CD8-positive, alpha-beta memory T cell (primary cell): ENCODE results near the gene SYCN. TPM values are rescaled to one million over a fixed set of nuclear protein-coding genes. Genes with fewer than 3 reads are reported as not detected.
A peak's percentile ranks its signal among the peaks of the same experiment; 100 is the strongest.

ENCODE experiments used
- CTCF ChIA-PET: fragments of 350-600 bp; sonication (Branson Sonifier 250); formaldehyde crosslinking; loops from one replicate; lab custom pipeline; 2021; ENCODE audit warnings: antibody characterized with exemption; lab: Charles Lee
- POLR2A ChIA-PET: fragments of 350-600 bp; sonication (Branson Sonifier 250); formaldehyde crosslinking; loops from one replicate; lab custom pipeline; 2021; ENCODE audit warnings: antibody characterized with exemption; lab: Charles Lee
- DNase-seq, 5 donors: peaks; one replicate each; pipeline versions ENCODE4 v3.0.0 to v3.0.0-alpha.2; 2020 to 2022; ENCODE audit warnings: mixed read lengths in 1 of 5
- H3K27ac ChIP-seq: one replicate; pipeline ENCODE4 v1.7.0; 2013; ENCODE audit warnings: low read depth, mild to moderate bottlenecking, low read length, moderate library complexity
- H3K27me3 ChIP-seq: 2 replicates; pipeline ENCODE4 v1.7.0; 2013; ENCODE audit warnings: low read length, mild to moderate bottlenecking; ENCODE audit not compliant: insufficient read depth, poor library complexity, severe bottlenecking
- H3K36me3 ChIP-seq: 2 replicates; pipeline ENCODE4 v1.7.0; 2013; ENCODE audit warnings: mild to moderate bottlenecking, low read length, moderate library complexity; ENCODE audit not compliant: insufficient read depth
- H3K4me1 ChIP-seq: 2 replicates; pipeline ENCODE4 v1.7.0; 2013; ENCODE audit warnings: mild to moderate bottlenecking, low read length, moderate library complexity; ENCODE audit not compliant: insufficient read depth
- H3K4me3 ChIP-seq: 2 replicates; pipeline ENCODE4 v1.7.0; 2013; ENCODE audit warnings: mild to moderate bottlenecking, low read length
- H3K9me3 ChIP-seq: 2 replicates; pipeline ENCODE4 v1.7.0; 2013; ENCODE audit warnings: mild to moderate bottlenecking, low read length
- H3K27ac Mint-ChIP-seq, 8 donors: one replicate each; pipeline ENCODE4 v1.8.0; 2020 to 2021; ENCODE audit warnings: mixed read lengths in 8 of 8, mild to moderate bottlenecking in 6 of 8, inconsistent platforms in 3 of 8, moderate library complexity in 3 of 8
- H3K27me3 Mint-ChIP-seq, 2 donors: one replicate each; pipeline ENCODE4 v1.8.0; 2020 to 2021; ENCODE audit warnings: mixed read lengths in 2 of 2, mild to moderate bottlenecking in 1 of 2, moderate library complexity in 1 of 2
- H3K36me3 Mint-ChIP-seq, 3 donors: one replicate each; pipeline ENCODE4 v1.8.0; 2020 to 2021; ENCODE audit warnings: mixed read lengths in 3 of 3, inconsistent platforms in 1 of 3, mild to moderate bottlenecking in 1 of 3
- H3K4me1 Mint-ChIP-seq, 3 donors: one replicate each; pipeline ENCODE4 v1.8.0; 2020 to 2021; ENCODE audit warnings: mixed read lengths in 3 of 3, inconsistent platforms in 1 of 3, mild to moderate bottlenecking in 1 of 3
- H3K4me3 Mint-ChIP-seq, 7 donors: one replicate each; pipeline ENCODE4 v1.8.0; 2020 to 2021; ENCODE audit warnings: mixed read lengths in 7 of 7, mild to moderate bottlenecking in 6 of 7, moderate library complexity in 4 of 7, inconsistent platforms in 2 of 7
- H3K9me3 Mint-ChIP-seq, 5 donors: one replicate each; pipeline ENCODE4 v1.8.0; 2020 to 2022; ENCODE audit warnings: mixed read lengths in 5 of 5, mild to moderate bottlenecking in 3 of 5, moderate library complexity in 2 of 5, inconsistent platforms in 1 of 5
- polyA plus RNA-seq: library from polyadenylated mRNA; unstranded; fragments of 300-500 nt; fragmentation: Illumina TruSeq; gene quantifications from one replicate; pipeline ENCODE4 v1.2.3, GENCODE V29; 2021
- total RNA-seq, 2 experiments: library from RNA; stranded (reverse); gene quantifications; one replicate each; pipeline ENCODE4 v1.2.3, GENCODE V29; 2021

The SYCN gene
- total and polyA plus RNA-seq, 3 experiments from 2014 or later, result not detected

GRCh38 chr19:39196860-39197562 lies 7.1 kb downstream of the SYCN start, which contains the start of gene NCCRP1:
NCCRP1 (plus strand) TSS chr19:39196964; CDS start chr19:39196983, 19 bp downstream.
- H3K27me3 Mint-ChIP-seq, result peaks cover 49 to 72% of the 10 kb centered on the region in 2 donors
- peaks cover 19% of the 10 kb centered on the region for H3K4me1 ChIP-seq
- peak within 1 kb of the TSS in 6 of 7 donors; percentile 35 to 74 (median 66) for H3K4me3 Mint-ChIP-seq
- no peaks in the 10 kb centered on the region for H3K36me3 ChIP-seq
- no peak within 1 kb of the TSS for H3K27ac ChIP-seq
- H3K4me3 ChIP-seq, result no peak within 1 kb of the TSS
- peak within 1 kb of the TSS in 2 of 8 donors; percentile 29 to 30 for H3K27ac Mint-ChIP-seq
- no peaks in the 10 kb centered on the region for H3K9me3 ChIP-seq
- CTCF ChIA-PET, result interaction anchor here (1.4 kb wide), 1 partner anchor 562 kb away, joined by 3 read pairs; no protein-coding TSS in a partner anchor
- H3K36me3 Mint-ChIP-seq, result peaks cover 0 to 4% (median 1%) of the 10 kb centered on the region in 3 donors
- H3K27me3 ChIP-seq, result peaks cover 29% of the 10 kb centered on the region
- no peaks in the 10 kb centered on the region for H3K9me3 Mint-ChIP-seq
- DNase-seq, result no peak
- peaks cover 24 to 26% (median 24%) of the 10 kb centered on the region in 3 donors for H3K4me1 Mint-ChIP-seq
- POLR2A ChIA-PET, result no interaction called here

- Histone ChIP-seq H3K4me3 (no peak overlapping the region), H3K27me3 (peaks cover 25% of the 10 kb centered on the region)
- POLR2A ChIA-PET, result no interaction called here
Measured at GRCh38 chr19:39196320-39196719, 7.7 kb downstream of the SYCN start.

DNA sequence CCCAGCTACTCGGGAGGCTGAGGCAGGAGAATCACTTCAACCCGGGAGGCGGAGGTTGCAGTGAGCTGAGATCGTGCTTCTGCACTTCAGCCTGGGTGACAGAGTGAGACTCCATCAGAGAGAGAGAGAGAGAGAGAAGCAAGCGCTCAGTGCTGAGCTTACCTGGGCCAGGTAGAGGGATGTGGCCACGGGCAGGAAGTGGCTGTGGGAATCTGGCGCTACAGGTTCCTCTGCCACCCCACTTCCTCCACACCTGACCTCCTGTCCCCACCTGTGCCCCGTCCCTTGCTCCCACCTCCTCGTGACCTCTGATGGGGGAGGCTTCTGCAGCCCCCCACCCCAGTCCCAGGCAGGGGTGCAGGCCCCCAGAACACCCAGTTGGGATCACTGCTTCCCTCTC lies 8.3 kb downstream of the SYCN start:
- CTCF ChIA-PET, result interaction anchor here (1.4 kb wide), 1 partner anchor 561 kb away, joined by 3 read pairs; no protein-coding TSS in a partner anchor

More at GRCh38 chr19:39196320-39196719, 7.7 kb downstream of the SYCN start:
- Mint-ChIP-seq H3K27me3 (peaks cover 44 to 73% of the 10 kb centered on the region in 2 donors), H3K27ac (no peak overlapping the region), H3K36me3 (peaks cover 0 to 4% (median 1%) of the 10 kb centered on the region in 3 donors), H3K9me3 (no peaks in the 10 kb centered on the region), H3K4me3 (peak overlapping the region in 3 of 7 donors; percentile 32 to 64 (median 52)), H3K4me1 (peaks cover 24 to 26% (median 24%) of the 10 kb centered on the region in 3 donors)
- DNase-seq, result no peak
- no peaks in the 10 kb centered on the region for H3K9me3 ChIP-seq
- H3K27ac ChIP-seq, result no peak overlapping the region
- no peaks in the 10 kb centered on the region for H3K36me3 ChIP-seq
- CTCF ChIA-PET, result interaction anchor here (1.4 kb wide), 1 partner anchor 561 kb away, joined by 3 read pairs; no protein-coding TSS in a partner anchor
- peaks cover 19% of the 10 kb centered on the region for H3K4me1 ChIP-seq

DNA sequence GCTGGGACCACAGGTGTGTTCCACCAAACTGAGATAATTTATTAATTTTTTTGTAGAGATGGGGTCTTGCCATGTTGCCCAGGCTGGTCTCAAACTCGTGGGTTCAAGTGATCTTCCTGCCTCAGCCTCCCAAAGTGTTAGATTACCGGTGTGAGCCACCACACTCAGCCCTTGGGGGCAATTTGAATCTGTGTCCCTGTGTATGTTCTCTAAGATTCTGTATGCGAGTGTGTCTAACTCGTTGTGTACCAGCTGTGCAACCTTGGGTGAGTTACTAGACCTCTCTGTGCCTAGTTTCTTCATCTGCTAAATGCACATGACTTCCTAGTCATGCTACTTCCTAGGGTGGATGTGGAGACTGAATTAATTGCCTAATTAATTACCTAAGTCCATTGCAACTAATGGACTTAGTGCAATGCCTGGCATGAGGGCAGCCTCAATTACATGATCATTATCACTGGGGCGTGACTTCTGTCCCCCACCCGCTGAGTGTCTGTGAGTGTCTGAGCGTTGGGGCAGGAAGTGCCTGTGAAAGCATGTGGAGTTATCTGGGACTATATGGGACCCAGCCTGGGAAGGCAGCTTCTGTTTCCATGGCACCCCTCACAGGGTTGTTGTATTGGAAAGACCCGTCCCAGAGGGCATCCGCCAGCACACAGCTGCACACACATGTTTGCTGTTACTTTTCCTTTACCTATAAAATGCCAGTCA lies 9.1 kb downstream of the SYCN start:
- Histone ChIP-seq H3K4me1 (peaks cover 19% of the 10 kb centered on the region), H3K9me3 (no peaks in the 10 kb centered on the region), H3K27ac (no peak overlapping the region), H3K27me3 (peaks cover 23% of the 10 kb centered on the region), H3K4me3 (no peak overlapping the region), H3K36me3 (no peaks in the 10 kb centered on the region)
- peaks cover 36 to 69% of the 10 kb centered on the region in 2 donors for H3K27me3 Mint-ChIP-seq
- H3K4me3 Mint-ChIP-seq, result peak overlapping the region in 4 of 7 donors; percentile 39 to 64 (median 57)
- peaks cover 24 to 26% (median 24%) of the 10 kb centered on the region in 3 donors for H3K4me1 Mint-ChIP-seq
- CTCF ChIA-PET, result no interaction called here
- peak overlapping the region in 3 of 8 donors; percentile 50 to 83 (median 76) for H3K27ac Mint-ChIP-seq
- no peak for DNase-seq
- H3K9me3 Mint-ChIP-seq, result no peaks in the 10 kb centered on the region
- H3K36me3 Mint-ChIP-seq, result peaks cover 0 to 1% (median 0%) of the 10 kb centered on the region in 3 donors
- POLR2A ChIA-PET, result no interaction called here

More for the DNA sequence above, 8.3 kb downstream of the SYCN start:
- peaks cover 19% of the 10 kb centered on the region for H3K4me1 ChIP-seq
- H3K27me3 Mint-ChIP-seq, result peaks cover 41 to 70% of the 10 kb centered on the region in 2 donors
- peaks cover 24 to 26% (median 24%) of the 10 kb centered on the region in 3 donors for H3K4me1 Mint-ChIP-seq
- POLR2A ChIA-PET, result no interaction called here
- no peak overlapping the region for H3K4me3 ChIP-seq
- H3K27ac Mint-ChIP-seq, result peak overlapping the region in 2 of 8 donors; percentile 50 to 76
- H3K36me3 Mint-ChIP-seq, result peaks cover 0 to 3% (median 1%) of the 10 kb centered on the region in 3 donors
- DNase-seq, result peak in 1 of 5 donors; percentile 21
- no peaks in the 10 kb centered on the region for H3K9me3 ChIP-seq
- H3K27me3 ChIP-seq, result peaks cover 23% of the 10 kb centered on the region
- no peaks in the 10 kb centered on the region for H3K9me3 Mint-ChIP-seq
- no peaks in the 10 kb centered on the region for H3K36me3 ChIP-seq
- peak overlapping the region in 5 of 7 donors; percentile 39 to 64 (median 52) for H3K4me3 Mint-ChIP-seq
- H3K27ac ChIP-seq, result no peak overlapping the region

DNA sequence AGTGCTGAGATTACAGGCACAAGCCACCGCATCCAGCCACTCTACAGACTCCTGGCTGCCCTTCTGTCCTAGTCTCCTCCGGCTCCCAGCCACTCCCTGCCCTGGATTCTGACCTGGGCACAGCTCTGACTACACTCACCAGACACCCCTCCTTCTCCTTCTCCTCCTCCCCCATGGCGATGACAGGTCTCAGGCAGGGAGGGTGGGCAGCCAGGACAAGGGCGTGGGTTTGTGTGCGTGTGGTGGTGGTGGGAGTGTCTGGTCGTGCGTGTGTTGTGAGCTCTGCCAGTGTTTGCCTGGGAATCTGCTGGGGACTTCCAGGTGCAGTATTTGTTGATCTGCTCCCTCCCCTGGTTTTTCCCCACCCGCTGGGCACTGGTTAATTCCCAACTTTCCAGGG lies 10.3 kb downstream of the SYCN start:
- ChIA-PET POLR2A (no interaction called here), CTCF (no interaction called here)
- Histone ChIP-seq H3K27me3 (peaks cover 23% of the 10 kb centered on the region), H3K27ac (no peak overlapping the region), H3K4me3 (no peak overlapping the region), H3K9me3 (no peaks in the 10 kb centered on the region), H3K4me1 (peaks cover 19% of the 10 kb centered on the region), H3K36me3 (no peaks in the 10 kb centered on the region)
- H3K27ac Mint-ChIP-seq, result peak overlapping the region in 1 of 8 donors; percentile 68
- H3K36me3 Mint-ChIP-seq, result peaks cover 0 to 1% (median 0%) of the 10 kb centered on the region in 3 donors
- DNase-seq, result no peak
- H3K4me1 Mint-ChIP-seq, result peaks cover 24 to 26% (median 24%) of the 10 kb centered on the region in 3 donors
- H3K9me3 Mint-ChIP-seq, result no peaks in the 10 kb centered on the region
- peaks cover 31 to 67% of the 10 kb centered on the region in 2 donors for H3K27me3 Mint-ChIP-seq
- H3K4me3 Mint-ChIP-seq, result no peak overlapping the region

GRCh38 chr19:39192846-39193245 lies 11.2 kb downstream of the SYCN start:
- H3K27ac ChIP-seq, result no peak overlapping the region
- ChIA-PET CTCF (no interaction called here), POLR2A (no interaction called here)
- Mint-ChIP-seq H3K36me3 (peaks cover 0 to 1% (median 0%) of the 10 kb centered on the region in 3 donors), H3K9me3 (no peaks in the 10 kb centered on the region), H3K4me1 (peaks cover 24 to 26% (median 24%) of the 10 kb centered on the region in 3 donors), H3K27me3 (peaks cover 24 to 63% of the 10 kb centered on the region in 2 donors), H3K27ac (no peak overlapping the region), H3K4me3 (no peak overlapping the region)
- H3K4me3 ChIP-seq, result no peak overlapping the region
- H3K9me3 ChIP-seq, result no peaks in the 10 kb centered on the region
- H3K27me3 ChIP-seq, result peaks cover 19% of the 10 kb centered on the region
- no peak for DNase-seq
- peaks cover 19% of the 10 kb centered on the region for H3K4me1 ChIP-seq
- no peaks in the 10 kb centered on the region for H3K36me3 ChIP-seq

DNA sequence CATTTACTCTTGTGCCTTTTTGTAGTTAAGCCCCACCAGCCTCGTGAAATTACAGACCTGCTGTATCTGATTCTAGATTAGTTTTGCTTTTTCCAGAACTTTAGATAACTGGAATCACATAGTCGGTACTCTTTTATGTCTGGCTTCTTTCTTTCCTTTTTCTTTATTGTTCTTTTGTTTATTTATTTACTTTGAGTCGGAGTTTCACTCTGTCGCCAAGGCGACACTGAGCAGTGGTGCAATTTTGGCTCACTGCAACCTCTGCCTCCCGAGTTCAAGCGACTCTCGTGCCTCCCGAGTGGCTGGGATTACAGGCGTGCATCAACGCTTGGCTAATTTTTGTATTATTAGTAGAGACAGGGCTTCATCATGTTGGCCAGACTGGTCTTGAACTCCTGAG lies 13.3 kb downstream of the SYCN start:
- ChIA-PET CTCF (no interaction called here), POLR2A (no interaction called here)
- peaks cover 20 to 49% of the 10 kb centered on the region in 2 donors for H3K27me3 Mint-ChIP-seq
- Histone ChIP-seq H3K27ac (no peak overlapping the region), H3K4me1 (peaks cover 9% of the 10 kb centered on the region), H3K36me3 (no peaks in the 10 kb centered on the region), H3K4me3 (no peak overlapping the region), H3K27me3 (peaks cover 11% of the 10 kb centered on the region), H3K9me3 (no peaks in the 10 kb centered on the region)
- no peaks in the 10 kb centered on the region for H3K36me3 Mint-ChIP-seq
- H3K27ac Mint-ChIP-seq, result no peak overlapping the region
- no peaks in the 10 kb centered on the region for H3K9me3 Mint-ChIP-seq
- H3K4me3 Mint-ChIP-seq, result no peak overlapping the region
- no peak for DNase-seq
- peaks cover 8 to 10% (median 8%) of the 10 kb centered on the region in 3 donors for H3K4me1 Mint-ChIP-seq
